HG02798 (cell line): ENCODE measurements around the gene RABEPK.
"Not testable (repeated sequence)": the region's sequence is repeated elsewhere in the genome, so short reads cannot be mapped to it uniquely, and the experiment has no call there.

Experiments used
- ATAC-seq: cut with Tn5 transposase; IDR thresholded peaks from one replicate; pipeline ENCODE4 v1.9.1; 2021; ENCODE audit warnings: mild to moderate bottlenecking; ENCODE audit not compliant: unreplicated experiment, poor library complexity

The RABEPK gene

DNA sequence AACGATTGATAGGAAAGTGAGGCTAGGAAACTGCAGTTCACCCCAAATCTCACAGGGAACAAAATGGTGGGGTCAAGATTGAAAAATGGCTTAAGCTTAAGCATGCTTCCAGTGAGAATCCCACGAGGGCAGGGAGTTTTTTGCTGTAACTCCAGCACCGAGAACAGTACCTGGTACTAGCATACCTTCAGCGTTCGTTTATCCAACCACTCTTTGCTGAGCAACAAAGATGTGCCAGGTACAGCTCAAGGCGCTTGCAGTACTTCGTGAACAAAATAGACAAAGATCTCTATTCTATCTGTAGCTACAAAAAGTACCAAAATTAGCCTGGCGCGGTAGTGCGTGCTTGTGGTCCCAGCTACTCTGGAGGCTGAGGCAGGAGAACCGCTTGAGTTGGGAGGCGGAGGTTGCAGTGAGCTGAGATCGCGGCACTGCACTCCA is 10.0 kb upstream of the RABEPK start:
- no peak for ATAC-seq

DNA sequence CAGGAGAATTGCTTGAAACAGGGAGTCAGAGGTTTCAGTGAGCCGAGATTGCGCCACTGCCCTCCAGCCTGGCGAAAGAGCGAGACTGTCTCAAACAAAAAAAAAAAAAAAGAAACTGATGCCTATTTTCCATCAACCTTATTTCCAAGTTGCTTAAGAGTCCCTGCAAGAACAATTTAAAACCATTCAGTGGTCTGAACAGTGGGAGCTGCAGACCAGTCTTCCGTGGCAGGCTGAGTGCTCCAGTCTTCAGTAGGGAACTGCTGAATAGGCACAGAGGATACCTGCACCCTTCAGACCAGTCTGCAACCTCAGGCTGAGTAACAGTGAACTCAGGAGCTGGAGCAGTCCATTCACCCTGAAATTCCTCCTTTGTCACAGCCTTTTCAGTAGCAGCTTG is 5.9 kb upstream of the RABEPK start:
- not testable (repeated sequence) for ATAC-seq

DNA sequence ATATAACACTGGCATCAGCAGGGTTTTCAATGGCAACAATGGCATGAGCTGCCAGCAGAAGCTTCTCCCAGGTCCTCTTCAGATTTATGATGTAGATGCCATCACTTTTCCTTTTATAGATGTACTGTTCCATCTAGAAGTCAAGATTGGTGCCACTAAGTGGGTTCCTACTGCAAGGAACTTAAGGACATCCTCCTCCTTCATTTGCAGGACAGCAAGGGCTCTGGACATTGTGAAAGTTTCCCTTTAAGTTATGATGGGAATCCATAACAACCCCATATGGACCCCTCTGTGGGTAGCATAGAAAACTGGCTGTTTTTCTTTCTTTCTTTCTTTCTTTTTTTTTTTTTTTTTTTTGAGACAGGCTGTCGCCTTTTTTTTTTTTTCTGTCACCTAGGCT is 4.8 kb upstream of the RABEPK start:
- not testable (repeated sequence) for ATAC-seq

DNA sequence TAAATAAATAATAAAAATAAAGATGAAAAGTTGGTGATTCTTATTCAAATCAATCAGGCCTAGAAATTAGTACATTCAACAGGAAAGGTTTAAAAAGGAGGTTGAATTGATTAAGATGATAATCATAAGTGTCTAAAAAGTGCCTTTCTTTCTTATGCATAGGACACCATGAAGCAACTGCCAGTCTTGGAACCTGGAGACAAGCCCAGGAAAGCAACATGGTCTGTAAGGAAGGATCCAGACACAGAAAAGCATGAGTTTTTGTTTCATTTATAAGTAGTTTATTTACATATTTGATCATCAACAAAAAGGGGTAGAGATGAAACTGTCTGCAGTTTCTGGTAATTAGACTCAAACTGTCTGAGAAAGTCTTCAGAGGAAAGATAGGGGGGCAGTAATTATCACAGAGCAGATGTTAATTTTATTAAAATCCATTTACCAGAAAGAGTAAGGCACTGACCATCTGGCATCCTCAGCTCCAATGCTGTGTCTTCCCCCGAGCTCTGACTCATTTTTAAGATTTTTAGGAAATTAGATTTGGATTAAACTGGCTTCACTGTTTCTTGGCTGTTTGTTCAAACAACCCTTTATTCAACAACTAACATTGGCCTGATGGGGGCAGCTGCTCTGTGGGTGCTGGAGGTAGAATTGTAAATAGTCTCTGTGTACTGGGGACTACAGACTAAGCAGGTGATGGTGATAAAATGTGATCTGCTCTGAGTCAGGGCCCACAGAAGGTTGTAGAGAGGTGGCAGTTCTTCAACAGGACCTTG is 2.7 kb downstream of the RABEPK start:
- ATAC-seq: no peak

DNA sequence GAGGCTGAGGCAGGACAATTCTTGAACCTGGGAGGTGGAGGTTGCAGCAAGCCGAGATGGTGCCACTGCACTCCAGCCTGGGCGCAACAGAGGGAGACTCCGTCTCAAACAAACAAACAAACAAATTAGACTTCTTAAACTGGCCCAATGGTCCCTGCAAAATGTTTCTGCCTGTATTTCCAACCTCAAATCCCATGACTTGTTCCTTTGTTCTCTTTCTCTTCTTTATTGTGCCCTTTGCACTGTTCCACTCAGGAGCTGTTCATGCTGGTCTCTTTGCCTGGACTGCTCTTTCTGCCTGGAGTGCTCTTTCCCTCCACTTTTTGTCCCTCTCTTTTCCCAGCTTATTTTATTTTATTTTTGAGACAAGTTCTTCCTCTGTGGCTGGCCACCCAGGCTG is 4.1 kb downstream of the RABEPK start:
- ATAC-seq: no peak

DNA sequence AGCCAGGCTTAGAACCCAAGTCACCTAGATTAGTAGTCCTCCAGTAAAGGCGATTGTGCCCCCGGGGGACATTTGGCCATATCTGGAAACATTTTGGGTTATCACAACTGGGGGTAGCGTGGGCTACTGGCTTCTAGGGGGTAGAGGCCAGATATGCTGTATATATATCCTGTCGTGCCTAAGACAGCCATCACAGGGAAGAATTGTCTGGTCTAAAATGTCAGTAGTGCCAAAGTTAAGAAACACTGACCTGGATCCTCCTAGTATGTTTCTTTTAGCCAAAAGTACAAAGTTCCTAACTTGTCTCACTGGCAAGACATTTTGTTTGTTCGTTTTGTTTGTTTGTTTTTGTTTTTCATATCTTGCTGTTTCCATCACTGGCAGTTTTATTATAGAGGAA is 13.8 kb downstream of the RABEPK start:
- no peak for ATAC-seq

DNA sequence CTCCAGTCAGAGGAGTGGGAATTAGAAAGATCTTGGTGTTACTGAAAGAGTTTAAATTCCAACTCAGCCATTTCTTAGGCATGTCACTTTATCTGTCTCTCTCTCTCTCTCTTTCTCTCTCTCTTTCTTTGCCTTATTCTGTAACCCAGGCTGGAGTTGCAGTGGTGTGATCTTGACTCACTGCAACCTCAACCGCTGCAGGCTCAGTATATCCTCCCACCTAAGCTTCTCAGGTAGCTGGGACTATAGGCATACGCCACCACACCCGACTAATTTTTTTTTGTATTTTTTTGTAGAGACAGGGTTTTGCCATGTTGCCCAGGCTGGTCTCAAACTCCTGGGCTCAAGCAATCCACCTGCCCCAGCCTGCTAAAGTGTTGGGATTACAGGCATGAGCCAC is 18.3 kb downstream of the RABEPK start:
- ATAC-seq: no peak

DNA sequence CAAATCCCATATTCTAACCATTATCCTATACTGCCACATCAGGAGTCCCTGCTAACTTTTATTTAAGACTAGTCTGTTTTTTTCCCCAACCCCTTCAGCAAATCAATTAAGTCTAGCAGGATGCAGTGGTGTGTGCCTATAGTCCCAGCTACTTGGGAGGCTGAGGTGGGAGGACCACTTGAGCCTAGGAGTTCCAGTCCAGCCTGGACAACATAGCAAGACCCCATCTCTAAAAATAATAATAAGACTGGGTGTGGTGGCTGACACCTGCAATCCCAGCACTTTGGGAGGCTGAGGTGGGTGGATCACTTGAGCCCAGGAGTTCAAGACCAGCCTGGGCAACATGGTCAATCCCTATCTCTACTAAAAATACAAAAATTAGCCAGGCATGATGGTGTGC is 24.5 kb downstream of the RABEPK start:
- ATAC-seq: not testable (repeated sequence)

DNA sequence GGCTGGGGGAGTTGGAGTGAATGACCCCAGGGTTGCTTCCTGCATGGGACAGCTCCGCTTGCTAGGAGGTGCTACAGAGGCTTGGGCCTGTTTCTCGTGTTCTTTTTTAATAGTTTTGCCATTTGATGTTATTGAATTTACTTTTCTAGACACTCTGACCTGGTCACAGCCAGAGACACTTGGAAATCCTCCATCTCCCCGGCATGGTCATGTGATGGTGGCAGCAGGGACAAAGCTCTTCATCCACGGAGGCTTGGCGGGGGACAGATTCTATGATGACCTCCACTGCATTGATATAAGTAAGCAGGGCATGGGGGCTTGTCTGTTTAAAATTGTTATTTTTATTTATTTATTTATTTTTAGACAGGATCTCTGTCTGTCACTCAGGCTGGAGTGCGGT is 27.4 kb downstream of the RABEPK start:
- ATAC-seq: no peak

DNA sequence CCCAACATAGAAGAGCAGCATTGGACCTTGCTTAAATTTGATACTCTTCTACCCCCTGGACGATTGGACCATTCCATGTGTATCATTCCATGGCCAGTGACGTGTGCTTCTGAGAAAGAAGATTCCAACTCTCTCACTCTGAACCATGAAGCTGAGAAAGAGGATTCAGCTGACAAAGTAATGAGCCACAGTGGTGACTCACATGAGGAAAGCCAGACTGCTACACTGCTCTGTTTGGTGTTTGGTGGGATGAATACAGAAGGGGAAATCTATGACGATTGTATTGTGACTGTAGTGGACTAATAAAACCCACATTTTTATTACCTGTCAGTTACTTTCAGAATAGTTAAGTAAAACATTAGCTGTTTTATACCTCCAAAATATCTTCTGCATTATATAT is 33.3 kb downstream of the RABEPK start:
- ATAC-seq: no peak

DNA sequence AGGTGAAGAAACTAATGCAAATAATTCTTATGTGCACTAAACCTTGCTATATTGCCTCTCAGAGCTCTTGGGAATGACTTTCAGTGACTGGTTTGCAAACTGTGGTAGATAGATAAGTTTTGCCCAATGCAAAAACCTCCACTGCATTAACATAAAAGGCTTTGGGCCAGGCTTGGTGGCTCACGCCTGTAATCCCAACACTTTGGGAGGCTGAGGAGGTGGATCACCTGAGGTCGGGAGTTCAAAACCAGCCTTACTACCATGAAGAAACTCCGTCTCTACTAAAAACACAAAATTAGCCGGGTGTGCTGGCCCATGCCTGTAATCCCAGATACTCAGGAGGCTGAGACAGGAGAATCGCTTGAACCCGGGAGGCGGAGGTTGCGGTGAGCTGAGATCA is 33.8 kb downstream of the RABEPK start:
- not testable (repeated sequence) for ATAC-seq

DNA sequence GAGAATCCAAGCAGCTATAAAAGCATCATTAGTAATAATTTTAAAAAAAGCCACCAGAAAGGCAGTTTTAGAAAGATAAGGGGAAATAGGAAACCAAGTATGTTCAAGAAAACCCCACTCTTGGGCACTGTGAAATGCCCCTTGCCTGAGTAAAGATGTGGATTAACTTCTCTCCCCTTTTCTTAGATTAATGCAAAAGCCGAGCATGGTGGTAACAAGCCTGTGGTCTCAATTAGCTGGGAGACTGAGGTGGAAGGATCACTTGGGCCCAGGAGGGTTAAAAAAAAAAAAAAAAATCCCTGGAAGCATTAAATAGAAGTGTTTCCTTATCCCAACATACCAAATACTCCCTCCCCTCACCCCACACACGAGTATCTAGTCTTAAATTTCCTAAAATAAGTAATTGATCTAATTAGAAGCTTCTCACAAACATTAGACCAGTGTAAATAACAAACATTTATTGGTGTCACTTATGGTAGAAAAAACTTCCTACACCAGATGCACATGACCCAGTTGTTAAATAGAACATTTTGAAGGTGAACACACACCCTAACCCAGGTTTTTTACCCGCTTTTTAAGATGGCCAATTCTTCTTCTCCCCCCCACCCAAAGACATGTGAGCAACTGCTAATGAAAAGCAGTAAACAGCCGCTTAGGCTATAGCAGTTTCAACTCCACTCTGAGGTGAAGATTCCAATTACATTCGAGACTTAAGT is 35.6 kb downstream of the RABEPK start:
- no peak for ATAC-seq

DNA sequence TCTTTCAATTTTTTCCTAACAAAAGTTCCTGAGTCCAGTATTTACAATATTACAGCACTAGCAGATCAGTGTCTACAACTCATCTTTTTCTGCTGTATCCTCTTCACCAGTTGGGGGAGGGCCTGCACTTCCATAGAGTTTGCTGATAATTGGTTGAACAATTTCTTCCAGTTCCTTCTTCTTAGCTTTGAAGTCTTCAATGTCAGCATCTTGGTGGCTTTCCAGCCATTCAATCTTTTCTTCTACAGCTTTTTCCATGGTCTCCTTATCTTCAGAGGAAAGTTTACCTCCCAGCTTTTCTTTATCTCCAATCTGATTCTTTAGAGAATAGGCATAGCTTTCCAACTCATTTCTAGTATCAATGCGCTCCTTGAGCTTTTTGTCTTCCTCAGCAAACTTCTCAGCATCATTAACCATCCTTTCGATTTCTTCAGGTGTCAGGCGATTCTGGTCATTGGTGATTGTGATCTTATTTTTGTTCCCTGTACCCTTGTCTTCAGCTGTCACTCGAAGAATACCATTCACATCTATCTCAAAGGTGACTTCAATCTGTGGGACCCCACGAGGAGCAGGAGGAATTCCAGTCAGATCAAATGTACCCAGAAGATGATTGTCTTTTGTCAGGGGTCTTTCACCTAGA is 36.3 kb downstream of the RABEPK start:
- ATAC-seq: not testable (repeated sequence)

DNA sequence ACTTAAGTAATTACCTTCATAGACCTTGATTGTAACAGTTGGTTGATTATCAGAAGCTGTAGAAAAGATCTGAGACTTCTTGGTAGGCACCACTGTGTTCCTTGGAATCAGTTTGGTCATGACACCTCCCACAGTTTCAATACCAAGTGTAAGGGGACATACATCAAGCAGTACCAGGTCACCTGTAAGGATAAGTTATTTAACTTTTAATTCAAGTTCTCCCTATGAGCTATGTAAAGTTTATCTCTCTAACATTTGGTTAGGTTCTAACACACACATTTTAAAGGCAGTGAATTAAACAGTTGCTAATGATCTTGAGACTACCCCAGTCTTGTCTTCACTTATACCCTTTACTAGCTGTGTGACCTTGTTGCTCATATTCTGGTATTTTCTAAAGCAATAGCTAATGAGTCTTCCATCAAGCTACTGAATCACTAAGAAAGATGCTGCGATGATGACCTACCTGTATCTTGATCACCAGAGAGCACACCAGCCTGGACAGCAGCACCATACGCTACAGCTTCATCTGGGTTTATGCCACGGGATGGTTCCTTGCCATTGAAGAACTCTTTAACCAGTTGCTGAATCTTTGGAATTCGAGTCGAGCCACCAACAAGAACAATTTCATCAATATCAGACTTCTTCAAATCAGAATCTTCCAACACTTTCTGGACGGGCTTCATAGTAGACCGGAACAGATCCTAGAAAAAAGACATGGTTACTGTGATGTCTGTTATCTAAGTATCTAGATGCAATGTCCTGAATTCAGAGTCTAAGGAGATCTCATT is 38.0 kb downstream of the RABEPK start:
- ATAC-seq: no peak

DNA sequence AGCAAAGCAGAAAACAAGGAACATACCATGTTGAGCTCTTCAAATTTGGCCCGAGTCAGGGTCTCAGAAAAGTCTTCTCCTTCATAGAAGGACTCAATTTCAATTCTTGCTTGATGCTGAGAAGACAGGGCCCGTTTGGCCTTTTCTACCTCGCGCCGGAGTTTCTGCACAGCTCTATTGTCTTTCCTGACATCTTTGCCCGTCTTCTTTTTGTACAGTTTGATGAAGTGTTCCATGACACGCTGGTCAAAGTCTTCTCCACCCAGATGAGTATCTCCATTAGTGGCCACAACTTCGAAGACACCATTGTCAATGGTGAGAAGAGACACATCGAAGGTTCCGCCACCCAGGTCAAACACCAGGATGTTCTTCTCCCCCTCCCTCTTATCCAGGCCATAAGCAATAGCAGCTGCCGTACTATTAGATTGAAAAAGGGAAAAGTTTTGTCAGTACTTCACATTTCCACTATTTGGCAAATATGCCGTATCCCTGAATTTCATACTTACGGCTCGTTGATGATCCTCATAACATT is 38.6 kb downstream of the RABEPK start:
- no peak for ATAC-seq

DNA sequence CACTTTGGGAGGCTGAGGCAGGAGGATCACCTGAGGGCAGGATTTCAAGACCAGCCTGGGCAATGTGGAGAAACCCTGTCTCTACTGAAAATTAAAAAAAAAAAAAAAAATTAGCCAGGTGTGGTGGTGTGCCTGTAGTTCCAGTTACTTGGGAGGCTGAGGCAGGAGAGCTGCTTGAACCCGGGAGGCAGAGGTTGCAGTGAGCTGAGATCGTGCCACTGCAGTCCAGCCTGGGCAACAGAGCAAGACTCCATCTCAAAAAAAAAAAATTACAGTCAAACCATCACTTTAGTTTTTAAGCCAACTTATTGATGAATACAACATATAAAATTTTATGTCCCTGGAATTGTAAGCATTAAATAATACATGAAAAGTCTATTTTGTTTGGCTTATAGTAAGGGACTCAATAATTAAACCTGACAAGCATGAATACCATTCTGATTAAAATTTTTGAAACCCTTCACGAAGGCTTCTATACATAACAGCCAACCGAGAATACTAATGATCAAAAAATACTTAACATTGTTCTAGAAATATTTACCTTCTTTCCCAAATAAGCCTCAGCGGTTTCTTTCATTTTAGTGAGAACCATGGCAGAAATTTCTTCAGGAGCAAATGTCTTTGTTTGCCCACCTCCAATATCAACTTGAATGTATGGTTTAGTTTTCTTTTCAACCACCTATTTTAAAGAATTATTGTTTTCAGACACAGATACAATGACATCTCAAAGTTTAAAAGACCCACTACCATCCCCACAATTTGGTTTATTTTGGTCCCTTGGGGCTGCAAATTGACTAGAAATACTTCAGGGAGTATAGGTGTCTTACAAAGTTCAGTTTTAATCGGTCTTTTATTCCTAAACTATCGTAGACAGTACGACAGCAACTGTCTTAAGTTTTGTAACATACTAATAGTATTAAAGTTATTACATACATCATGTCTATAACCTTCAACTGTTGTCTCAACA is 39.6 kb downstream of the RABEPK start:
- no peak for ATAC-seq

DNA sequence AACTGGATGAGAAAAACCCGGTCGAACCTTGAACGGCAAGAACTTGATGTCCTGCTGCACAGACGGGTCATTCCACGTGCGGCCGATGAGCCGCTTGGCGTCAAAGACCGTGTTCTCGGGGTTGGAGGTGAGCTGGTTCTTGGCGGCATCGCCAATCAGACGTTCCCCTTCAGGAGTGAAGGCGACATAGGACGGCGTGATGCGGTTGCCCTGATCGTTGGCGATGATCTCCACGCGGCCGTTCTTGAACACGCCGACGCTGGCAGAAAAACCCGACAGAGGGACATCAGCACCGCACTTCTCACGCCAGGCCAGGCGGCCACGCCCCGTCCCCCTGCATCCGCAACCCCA is 40.3 kb downstream of the RABEPK start:
- no peak for ATAC-seq

DNA sequence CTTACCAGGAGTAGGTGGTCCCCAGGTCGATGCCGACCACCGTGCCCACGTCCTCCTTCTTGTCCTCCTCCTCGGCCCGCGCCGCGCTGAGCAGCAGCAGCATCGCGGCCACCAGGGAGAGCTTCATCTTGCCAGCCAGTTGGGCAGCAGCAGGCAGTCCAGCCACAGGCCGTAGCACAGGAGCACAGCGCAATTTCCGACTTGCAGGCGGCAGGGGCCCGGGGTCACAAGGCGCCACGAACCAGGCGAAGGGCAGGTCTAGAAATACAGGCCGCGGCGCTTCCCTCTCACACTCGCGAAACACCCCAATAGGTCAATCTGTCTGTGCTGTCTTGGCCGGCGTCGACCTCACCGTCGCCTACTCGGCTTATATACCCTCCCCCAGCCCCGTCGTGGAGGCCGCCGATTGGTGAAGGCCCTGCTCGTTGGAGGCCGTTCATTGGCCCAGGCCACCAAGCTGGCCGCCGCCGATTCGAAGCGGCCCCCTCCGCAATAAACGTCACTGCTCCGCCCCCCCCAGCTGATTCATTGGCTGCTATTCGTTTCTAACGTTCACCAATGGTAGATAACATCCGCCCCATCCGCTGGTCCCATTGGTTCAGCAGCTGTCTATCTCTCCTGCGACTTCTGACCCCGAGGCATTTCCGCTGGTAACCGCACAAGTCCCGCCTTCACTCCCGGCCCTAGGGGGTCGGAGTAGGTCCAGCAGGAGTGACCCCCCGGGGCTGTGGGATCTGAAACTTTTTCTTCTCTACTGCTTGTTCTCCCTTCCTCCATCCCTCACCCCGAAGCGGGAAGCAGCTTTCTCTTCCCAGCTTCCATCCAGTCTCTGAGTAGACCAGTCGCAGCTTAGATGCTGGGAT is 40.9 kb downstream of the RABEPK start, which contains the start of gene HSPA5:
TSS of gene HSPA5 (minus strand) at position 344 of the 863 bp plus-strand sequence. CDS start at position 127, 217 bp downstream.
- ATAC-seq: peak; percentile 95
